ENCODE results near the gene DHRS7B.
"Not testable (repeated sequence)": the region's sequence is repeated elsewhere in the genome, so short reads cannot be mapped to it uniquely, and the experiment has no call there.

Gene DHRS7B

GRCh38 chr17:21126645-21127508, at the start of gene DHRS7B:
Gene DHRS7B, plus strand, starts transcription at chr17:21126964. Its CDS starts 8 bp downstream, at chr17:21126972.
- DNase-seq: peak; percentile 95

GRCh38 chr17:21077281-21077680, 49.5 kb upstream of the DHRS7B start:
- DNase-seq: no peak

DNA sequence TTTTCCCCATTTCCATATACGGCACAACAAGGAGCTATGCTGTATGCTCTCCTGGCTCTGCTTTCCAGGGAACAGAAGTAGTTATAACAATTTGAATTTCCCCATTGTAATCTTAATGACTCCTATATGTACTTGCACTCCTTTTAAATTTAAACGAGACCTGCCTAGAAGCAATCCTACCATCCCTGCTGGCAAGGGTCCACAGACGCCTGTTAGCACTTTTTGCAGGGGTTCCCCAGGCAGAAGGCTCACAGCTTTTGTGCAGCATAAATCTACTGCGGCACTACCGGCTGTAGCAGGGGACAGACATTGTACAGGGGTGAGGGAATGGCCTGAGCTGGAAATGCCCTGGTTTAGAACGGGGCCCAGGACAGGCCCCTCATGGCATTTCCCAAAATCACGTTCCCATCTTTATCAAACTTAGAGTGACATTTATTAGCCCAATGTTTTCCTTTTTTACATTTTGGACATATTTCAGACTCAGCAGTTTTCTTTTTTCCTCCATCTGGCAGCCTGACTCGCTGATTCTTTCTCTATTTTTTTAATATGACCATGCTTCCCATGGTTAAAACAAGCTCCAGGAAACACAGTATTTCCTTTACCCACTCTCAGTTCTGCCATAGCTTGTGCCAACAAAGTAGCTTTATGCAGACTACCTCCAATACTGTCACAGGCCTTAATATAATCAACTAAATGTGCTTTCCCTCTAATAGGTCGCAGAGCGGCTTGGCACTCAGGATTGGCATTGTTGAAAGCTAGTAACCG, 48.6 kb upstream of the DHRS7B start:
- no peak for DNase-seq

DNA sequence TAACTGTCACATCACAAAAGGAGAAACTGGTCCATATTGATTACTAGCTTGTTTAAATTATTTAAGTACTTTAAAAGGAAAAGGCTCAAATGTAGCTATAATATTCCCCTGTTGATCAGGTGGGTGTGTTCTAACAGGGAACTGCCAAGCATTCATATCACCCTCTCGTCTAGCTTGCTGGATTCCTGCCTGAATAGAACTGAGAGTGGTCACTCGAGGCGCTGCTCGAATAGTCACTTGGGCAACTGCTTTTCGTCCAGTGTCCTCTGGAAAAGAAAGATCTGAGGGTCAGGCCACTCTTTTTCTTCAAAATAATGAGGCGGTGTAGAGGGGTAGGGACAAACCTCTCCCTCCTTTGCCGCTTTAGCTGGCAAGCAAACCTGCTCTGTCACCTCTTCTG, 47.6 kb upstream of the DHRS7B start:
- DNase-seq: no peak

DNA sequence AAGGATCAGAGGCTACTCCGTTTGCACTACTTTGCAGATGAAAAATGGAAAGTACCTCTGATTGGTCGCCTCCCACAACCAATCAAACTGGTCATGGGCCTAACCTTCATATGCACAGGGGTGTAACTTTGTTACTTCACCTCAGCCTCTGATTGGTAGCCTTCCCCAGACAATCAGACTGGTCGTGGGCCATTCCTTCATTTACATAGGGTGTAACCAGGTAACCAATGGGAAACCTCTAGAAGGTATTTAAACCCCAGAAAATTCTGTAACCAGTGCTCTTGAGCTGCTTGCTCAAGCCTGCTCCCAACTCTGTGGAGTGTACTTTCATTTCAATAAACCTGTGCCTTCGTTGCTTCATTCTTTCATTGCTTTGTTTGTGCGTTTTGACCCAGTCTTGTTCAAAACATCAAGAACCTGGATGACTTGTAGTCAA, 44.7 kb upstream of the DHRS7B start:
- DNase-seq: no peak

DNA sequence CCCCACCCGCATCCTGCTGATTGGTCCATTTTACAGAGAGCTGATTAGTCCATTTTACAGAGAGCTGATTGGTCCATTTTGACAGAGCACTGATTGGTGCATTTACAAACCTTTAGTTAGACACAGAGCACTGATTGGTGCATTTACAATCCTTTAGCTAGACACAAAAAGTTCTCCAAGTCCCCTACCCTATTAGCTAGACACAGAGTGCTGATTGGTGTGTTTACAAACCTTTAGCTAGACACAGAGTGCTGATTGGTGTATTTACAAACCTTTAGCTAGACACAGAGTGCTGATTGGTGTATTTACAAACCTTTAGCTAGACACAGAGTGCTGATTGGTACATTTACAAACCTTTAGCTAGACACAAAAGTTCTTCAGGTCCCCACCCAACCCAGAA, 41.5 kb upstream of the DHRS7B start:
- not testable (repeated sequence) for DNase-seq

GRCh38 chr17:21085707-21086106, 41.1 kb upstream of the DHRS7B start:
- DNase-seq: no peak

DNA sequence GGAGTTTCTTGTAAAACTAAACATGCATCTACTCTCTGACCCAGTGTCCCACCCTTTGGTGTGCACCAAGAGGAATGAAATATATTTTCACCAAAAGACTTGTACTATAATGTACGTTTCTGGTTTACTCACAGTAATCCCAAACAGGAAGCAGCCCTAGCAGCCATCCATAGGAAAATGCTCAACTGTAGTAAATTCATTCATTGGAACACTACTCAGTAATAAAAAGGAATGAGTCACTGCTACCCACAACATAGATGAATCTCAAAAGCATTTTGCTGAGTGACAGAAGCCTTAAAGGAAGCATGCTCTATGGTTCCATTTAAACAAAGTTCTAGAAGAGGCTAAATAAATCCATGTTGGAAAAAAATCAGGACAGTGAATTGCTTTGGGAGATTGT, 37.6 kb upstream of the DHRS7B start:
- no peak for DNase-seq

DNA sequence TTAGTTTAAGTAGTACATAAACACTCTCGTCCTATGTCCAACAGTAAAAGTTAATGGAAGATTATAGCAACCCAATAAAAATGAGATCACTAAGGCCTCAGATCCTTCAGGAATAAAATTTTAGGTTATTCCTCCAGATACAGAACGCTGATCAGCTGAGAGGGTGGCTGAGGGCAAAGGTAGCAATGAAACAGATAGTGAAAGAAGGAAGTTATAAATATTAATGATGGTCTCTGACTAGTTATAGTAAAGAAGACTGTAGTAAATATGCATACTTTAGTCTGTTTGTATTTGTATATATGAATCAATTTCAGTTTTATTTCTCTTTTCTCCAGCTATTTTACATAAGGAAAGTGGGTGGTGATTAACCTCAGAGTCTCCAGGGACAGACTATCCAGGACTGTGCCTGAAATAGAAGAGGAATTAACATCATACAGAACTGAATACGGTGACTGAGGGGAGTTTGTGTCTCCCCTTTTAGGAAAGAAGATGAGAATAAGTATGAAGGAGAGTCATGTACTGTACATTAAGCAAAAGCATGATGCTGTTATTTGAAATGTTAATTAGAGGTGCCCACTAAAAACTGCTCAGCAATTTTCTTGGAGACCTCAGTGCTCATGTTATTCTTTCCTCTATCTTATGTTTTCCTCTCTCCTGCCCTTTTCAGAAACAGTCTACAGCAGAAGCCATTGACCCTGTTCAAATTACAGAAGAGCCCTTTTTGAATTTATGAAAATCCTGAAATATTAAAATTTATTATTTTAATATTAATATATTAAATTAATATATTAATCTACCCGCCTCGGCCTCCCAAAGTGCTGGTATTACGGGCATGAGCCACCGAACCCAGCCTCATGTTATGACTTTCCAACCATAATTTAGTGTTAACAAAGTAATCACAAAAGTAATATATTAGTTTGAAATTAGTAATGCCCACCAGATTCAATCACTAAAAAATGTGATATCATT, 36.5 kb upstream of the DHRS7B start:
- no peak for DNase-seq

DNA sequence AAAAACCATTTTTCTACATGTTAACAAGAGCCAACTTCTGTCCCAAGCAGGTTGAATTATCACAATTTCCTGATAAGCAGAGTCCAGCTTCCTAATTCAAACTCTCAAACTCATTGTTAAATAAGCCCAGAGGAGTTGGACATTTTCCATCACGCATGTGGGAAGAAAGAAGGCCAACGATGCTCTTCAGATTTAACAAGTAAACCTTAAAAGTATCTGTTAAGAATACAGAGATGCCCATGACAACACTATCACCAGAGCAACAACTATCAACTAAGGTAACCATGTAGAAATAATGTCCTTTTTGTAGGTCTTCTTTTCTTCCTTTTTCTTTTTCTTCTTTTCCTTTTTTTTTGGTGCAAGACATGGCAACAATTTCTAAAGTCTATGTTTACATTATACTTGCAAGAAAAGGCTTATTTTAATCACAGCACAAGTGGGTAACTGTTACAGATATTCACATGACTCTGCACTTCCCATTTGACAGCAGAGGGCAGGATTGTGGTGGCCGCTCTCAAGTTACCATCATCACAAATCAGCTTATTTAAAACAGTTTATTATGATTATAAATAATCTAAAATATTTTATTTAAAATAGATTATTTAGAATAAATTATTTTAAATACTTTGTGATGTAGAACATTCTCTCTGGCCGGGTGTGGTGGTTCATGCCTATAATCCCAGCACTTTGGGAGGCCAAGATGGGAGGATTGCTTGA, 35.7 kb upstream of the DHRS7B start:
- DNase-seq: no peak

DNA sequence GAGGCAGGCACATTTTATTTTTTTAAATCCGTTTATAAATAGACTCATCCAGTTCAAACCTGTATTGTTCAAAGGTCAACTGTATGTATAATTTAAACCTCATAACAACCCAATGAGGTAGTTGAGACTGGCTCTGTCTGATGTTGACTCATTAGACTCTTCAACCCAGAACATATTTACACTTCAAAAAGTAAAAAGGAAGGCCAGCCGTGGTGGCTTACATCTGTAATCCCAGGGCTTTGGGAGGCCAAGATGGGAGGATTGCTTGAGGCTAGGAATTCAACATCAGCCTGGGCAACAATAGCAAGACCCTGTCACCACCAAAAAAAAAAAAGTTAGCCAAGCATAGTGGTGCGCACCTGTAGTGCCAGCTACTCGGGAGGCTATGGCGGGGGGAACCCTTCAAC, 32.5 kb upstream of the DHRS7B start:
- no peak for DNase-seq

DNA sequence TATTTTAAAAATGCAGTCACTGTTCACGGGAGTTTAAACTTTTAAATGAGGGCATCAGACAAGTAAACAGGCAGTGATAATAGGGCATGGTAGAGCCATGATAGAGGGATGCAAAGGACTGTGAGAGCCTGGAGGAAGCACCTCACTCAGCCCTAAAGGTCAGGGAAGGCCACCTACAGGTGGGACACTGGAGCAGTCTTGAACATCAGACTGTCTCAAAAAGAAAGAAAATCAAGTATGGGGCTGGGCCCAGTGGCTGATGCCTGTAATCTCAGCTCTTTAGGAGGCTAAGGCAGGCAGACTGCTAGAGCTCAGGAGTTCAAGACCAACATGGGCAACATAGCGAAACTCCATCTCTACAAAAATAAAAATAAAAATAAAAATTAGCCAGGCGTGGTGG, 31.0 kb upstream of the DHRS7B start:
- DNase-seq: no peak

- no peak for DNase-seq
Observed at GRCh38 chr17:21096874-21097273, 29.9 kb upstream of the DHRS7B start.

- peak; percentile 58 for DNase-seq
Observed at GRCh38 chr17:21098934-21099689, 27.7 kb upstream of the DHRS7B start.

DNA sequence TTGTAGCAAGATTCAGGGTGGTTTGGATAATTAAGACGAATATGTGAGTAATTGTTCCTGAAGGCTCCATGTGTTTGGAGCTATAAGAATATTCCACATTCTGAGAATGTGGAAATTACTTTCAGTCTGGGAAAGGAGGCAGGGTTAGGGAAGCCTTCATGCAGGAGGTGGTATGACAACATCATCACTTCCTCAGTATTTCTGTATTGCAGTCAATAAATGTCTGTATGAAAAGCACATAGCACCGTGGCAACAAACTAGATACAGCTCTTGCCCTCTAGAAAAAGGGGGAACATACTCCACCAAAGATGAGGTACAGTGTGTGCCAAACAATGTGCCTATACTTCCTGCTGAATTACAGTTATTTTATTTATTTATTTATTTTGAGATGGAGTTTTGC, 26.1 kb upstream of the DHRS7B start:
- DNase-seq: no peak

- DNase-seq: no peak
Observed at GRCh38 chr17:21104608-21105007, 22.2 kb upstream of the DHRS7B start.

DNA sequence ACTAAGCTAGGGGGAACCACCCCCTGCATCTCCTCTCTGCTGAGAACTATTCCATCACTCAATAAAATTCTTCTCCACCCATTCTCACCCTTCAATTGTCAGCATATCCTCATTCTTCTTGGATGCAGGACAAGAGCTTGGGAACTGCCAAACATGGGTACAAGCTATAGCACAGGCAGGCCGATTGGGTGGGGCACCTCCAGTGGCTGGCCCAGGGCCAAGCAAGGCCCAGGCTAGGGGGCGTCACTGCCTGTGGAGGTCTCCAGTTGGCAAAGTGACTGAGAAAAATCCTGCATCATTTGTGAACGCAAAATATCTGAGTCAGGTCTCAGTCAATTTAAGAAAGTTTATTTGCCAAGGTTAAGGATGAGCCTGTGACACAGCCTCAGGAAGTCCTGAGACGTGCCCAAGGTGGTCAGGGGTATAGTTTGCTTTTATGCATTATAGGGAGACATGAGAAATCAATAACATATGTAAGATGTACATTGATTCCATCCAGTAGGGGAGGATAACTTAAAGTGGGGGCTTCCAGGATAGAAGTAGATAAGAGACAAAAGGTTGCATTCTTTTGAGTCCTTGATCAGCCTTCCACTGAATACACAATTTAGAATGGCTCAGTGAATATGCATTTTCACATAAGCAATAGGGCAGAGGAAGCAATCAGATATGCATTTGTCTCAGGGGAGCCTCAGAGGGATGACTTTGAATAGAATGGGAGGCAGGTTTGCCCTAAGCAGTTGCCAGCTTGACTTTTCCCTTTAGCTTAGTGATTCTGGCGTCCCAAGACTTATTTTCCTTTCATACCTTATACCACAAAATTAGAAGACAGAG, 21.5 kb upstream of the DHRS7B start:
- DNase-seq: no peak

GRCh38 chr17:21106316-21106715, 20.4 kb upstream of the DHRS7B start:
- no peak for DNase-seq

DNA sequence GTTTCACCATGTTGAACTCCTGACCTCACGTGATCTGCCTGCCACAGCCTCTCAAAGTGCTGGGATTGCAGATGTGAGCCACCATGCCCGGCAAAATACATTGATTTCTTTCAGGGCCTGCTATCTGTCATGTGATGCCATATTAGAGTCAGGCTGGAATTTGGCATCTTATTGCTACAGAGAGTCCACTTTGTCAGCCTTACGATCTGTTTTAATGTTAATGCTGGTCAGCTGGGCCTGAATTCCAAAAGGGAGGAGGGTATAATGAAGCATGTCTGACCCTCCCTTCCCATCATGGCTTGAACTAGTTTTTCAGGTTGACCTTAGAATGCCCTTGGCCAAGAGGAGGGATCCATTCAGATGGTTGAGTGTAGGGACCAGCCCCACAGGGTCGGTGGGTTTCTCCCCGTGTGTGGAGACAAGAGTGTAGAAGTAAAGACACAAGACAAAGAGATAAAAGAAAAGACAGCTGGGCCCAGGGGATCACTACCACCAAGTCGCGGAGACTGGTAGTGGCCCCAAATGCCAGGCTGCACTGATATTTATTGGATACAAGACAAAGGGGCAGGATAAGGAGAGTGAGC, 19.6 kb upstream of the DHRS7B start:
- not testable (repeated sequence) for DNase-seq

GRCh38 chr17:21108651-21109050, 18.1 kb upstream of the DHRS7B start:
- no peak for DNase-seq

All from right forelimb (tissue), 1 donor.